Glutamatergic neuron (in vitro differentiated cells): Measurements from ENCODE around the gene BOLA2B. TPM values are rescaled to one million over a fixed set of nuclear protein-coding genes. Genes with fewer than 3 reads are reported as not detected.
"Not testable (repeated sequence)": the region's sequence is repeated elsewhere in the genome, so short reads cannot be mapped to it uniquely, and the experiment has no call there.

Source experiments
- DNase-seq: peaks from one replicate; pipeline ENCODE4 v3.0.0; 2022
- H3K27ac Mint-ChIP-seq: one replicate; pipeline ENCODE4 v1.8.0; 2020; ENCODE audit warnings: mild to moderate bottlenecking, mixed read lengths, inconsistent platforms; ENCODE audit not compliant: unreplicated experiment
- H3K27me3 Mint-ChIP-seq: one replicate; pipeline ENCODE4 v1.8.0; 2020; ENCODE audit warnings: mild to moderate bottlenecking, moderate library complexity, mixed read lengths, inconsistent platforms; ENCODE audit not compliant: unreplicated experiment
- H3K36me3 Mint-ChIP-seq: one replicate; pipeline ENCODE4 v1.8.0; 2020; ENCODE audit warnings: mild to moderate bottlenecking, mixed read lengths, inconsistent platforms; ENCODE audit not compliant: unreplicated experiment
- H3K4me1 Mint-ChIP-seq: one replicate; pipeline ENCODE4 v1.8.0; 2020; ENCODE audit warnings: mild to moderate bottlenecking, low read depth, mixed read lengths, inconsistent platforms; ENCODE audit not compliant: unreplicated experiment
- H3K4me3 Mint-ChIP-seq: one replicate; pipeline ENCODE4 v1.8.0; 2020; ENCODE audit warnings: mild to moderate bottlenecking, mixed read lengths, inconsistent platforms; ENCODE audit not compliant: unreplicated experiment
- H3K9me3 Mint-ChIP-seq: one replicate; pipeline ENCODE4 v1.8.0; 2020; ENCODE audit warnings: mild to moderate bottlenecking, moderate library complexity, mixed read lengths, inconsistent platforms; ENCODE audit not compliant: unreplicated experiment
- long read RNA-seq: library from polyadenylated mRNA; unstranded; transcript quantifications from one replicate; pipeline ENCODE4 v2.0.0, GENCODE V29; 2020; ENCODE audit not compliant: unreplicated experiment
- total RNA-seq: library from RNA; stranded (reverse); fragmentation: NEBNext Ultra II Directional; extraction: Animal tissue kit (Norgen Biotek cat#: 25700); gene quantifications from one replicate; pipeline ENCODE4 v1.2.1, GENCODE V29; 2021; ENCODE audit not compliant: unreplicated experiment

The BOLA2B gene
- total RNA-seq, result 74.6 TPM
- long read RNA-seq, transcript BOLA2B-201 (3 exons, 1,012 nt), result major isoform, 31 of 32 reads
- long read RNA-seq, partial matches to known transcripts, result 0 of 32 reads
- long read RNA-seq, other reads (novel, unspliced or antisense), result 0 of 32 reads

GRCh38 chr16:30193615-30194014 is at the start of gene BOLA2B, which contains the start of gene SLX1A:
BOLA2B (minus strand) TSS chr16:30193666; CDS start chr16:30193595, 71 bp downstream.
SLX1A (plus strand) TSS chr16:30193875; CDS start chr16:30194085, 210 bp downstream.
- H3K27ac Mint-ChIP-seq, H3K4me3 Mint-ChIP-seq, DNase-seq, H3K9me3 Mint-ChIP-seq, H3K4me1 Mint-ChIP-seq, H3K27me3 Mint-ChIP-seq, H3K36me3 Mint-ChIP-seq: not testable (repeated sequence)

DNA sequence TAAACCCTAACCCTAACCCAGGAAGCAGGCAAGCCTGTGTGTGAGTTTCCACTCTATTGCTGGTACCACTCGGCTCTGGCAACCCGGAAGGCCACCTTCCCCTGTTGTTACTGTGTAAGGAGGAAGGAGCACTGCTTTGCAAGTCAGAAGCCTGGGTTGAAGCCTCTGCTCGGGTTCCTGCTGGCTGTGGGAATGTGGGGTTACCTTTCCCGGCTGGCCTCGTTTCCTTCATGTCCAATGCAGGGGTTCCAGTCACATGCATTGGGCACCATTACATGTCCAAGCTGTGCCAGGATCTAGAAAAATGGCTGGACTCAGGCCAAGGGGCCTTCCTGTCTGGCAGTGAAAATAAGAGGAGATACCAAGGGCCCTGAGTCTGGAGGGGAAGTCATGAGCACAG is 23.6 kb upstream of the BOLA2B start:
- H3K4me3 Mint-ChIP-seq, H3K27me3 Mint-ChIP-seq, DNase-seq, H3K27ac Mint-ChIP-seq, H3K4me1 Mint-ChIP-seq, H3K9me3 Mint-ChIP-seq, H3K36me3 Mint-ChIP-seq: not testable (repeated sequence)

DNA sequence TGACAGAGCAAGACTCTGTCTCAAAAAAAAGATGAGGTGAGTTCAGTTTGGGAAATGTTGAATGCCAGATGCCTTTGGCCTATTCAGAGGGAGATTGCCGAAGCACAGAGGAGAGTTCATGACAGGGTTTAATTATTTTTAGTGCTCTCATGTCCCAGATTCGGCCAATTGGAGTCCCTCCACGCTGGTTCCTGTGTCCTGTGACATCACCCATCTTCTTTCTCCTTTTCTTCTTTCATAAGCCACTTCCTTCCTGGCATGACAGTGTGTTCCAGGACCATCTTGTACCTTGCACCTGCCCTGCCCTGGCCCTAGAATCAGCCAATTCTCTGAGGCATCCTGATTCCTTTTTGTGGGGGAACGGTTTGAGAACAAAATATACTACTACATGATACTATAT is 17.9 kb upstream of the BOLA2B start:
- H3K9me3 Mint-ChIP-seq, H3K27ac Mint-ChIP-seq, DNase-seq, H3K36me3 Mint-ChIP-seq, H3K27me3 Mint-ChIP-seq, H3K4me1 Mint-ChIP-seq, H3K4me3 Mint-ChIP-seq: not testable (repeated sequence)

DNA sequence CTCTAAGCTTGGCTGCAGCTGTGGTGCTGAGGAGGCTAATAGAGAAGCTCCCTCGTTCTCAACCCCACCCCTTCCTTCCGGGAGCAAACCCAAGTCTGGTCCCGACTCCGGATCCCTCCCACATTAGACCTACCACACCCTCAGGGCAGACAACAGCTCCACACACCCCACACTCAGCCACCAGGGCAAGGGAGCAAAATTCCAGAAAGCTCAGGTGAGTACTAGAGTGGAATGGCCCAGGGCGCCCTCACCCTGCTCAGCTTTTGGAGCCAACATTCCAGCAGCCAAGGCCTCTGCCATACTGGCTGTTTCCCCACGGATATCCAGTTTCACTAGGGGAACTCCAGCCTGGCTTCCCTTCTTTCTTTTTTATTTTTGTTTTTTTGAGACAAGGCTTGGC is 15.6 kb upstream of the BOLA2B start:
- DNase-seq, H3K27ac Mint-ChIP-seq, H3K9me3 Mint-ChIP-seq, H3K27me3 Mint-ChIP-seq, H3K36me3 Mint-ChIP-seq, H3K4me1 Mint-ChIP-seq, H3K4me3 Mint-ChIP-seq: not testable (repeated sequence)

GRCh38 chr16:30207063-30207704 is 13.7 kb upstream of the BOLA2B start:
- H3K27me3 Mint-ChIP-seq, result not testable (repeated sequence)

GRCh38 chr16:30206252-30206651 is 12.8 kb upstream of the BOLA2B start:
- not testable (repeated sequence) for H3K9me3 Mint-ChIP-seq, H3K4me3 Mint-ChIP-seq, H3K36me3 Mint-ChIP-seq, H3K27ac Mint-ChIP-seq, DNase-seq, H3K27me3 Mint-ChIP-seq, H3K4me1 Mint-ChIP-seq

More at GRCh38 chr16:30207063-30207704, 13.7 kb upstream of the BOLA2B start:
- H3K27ac Mint-ChIP-seq, H3K36me3 Mint-ChIP-seq, H3K4me1 Mint-ChIP-seq, H3K4me3 Mint-ChIP-seq, H3K9me3 Mint-ChIP-seq: not testable (repeated sequence)
- DNase-seq, result peak; percentile 18

- H3K36me3 Mint-ChIP-seq, H3K4me3 Mint-ChIP-seq, H3K27me3 Mint-ChIP-seq, H3K9me3 Mint-ChIP-seq, H3K27ac Mint-ChIP-seq, H3K4me1 Mint-ChIP-seq: not testable (repeated sequence)
- DNase-seq, result peak; percentile 28
Measured at GRCh38 chr16:30205541-30206236, 12.2 kb upstream of the BOLA2B start.

GRCh38 chr16:30199608-30200343 is 6.3 kb upstream of the BOLA2B start:
- H3K9me3 Mint-ChIP-seq, H3K4me3 Mint-ChIP-seq, H3K27me3 Mint-ChIP-seq, H3K36me3 Mint-ChIP-seq, H3K27ac Mint-ChIP-seq, H3K4me1 Mint-ChIP-seq, DNase-seq: not testable (repeated sequence)

DNA sequence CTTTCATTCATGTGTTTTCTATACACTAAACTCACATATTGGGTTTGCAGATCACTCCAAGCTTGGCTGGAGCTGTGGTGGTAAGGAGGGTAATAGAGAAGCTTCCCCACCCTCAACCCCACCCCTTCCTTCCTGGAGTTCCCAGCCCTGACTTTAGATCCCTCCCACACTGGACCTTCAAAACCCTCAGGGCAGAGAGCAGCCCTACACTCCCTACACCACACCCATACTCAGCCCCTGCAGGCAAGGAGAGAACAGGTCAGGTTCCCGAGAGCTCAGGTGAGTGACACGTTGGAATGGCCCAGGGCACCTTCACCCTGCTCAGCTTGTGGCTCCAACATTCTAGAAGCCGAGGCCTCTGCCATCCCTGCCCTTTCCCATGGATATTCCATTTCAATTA is 5.6 kb upstream of the BOLA2B start, which contains the start of gene SULT1A3:
Gene SULT1A3 (plus strand): TSS at position 207 of the 400 bp plus-strand sequence. CDS start 1,474 bp downstream, outside the sequence.
- H3K4me1 Mint-ChIP-seq, H3K27me3 Mint-ChIP-seq, H3K27ac Mint-ChIP-seq, H3K36me3 Mint-ChIP-seq, DNase-seq, H3K4me3 Mint-ChIP-seq, H3K9me3 Mint-ChIP-seq: not testable (repeated sequence)

GRCh38 chr16:30197001-30197400 is 3.5 kb upstream of the BOLA2B start:
- not testable (repeated sequence) for H3K9me3 Mint-ChIP-seq, H3K4me3 Mint-ChIP-seq, H3K36me3 Mint-ChIP-seq, H3K4me1 Mint-ChIP-seq, DNase-seq, H3K27me3 Mint-ChIP-seq, H3K27ac Mint-ChIP-seq

DNA sequence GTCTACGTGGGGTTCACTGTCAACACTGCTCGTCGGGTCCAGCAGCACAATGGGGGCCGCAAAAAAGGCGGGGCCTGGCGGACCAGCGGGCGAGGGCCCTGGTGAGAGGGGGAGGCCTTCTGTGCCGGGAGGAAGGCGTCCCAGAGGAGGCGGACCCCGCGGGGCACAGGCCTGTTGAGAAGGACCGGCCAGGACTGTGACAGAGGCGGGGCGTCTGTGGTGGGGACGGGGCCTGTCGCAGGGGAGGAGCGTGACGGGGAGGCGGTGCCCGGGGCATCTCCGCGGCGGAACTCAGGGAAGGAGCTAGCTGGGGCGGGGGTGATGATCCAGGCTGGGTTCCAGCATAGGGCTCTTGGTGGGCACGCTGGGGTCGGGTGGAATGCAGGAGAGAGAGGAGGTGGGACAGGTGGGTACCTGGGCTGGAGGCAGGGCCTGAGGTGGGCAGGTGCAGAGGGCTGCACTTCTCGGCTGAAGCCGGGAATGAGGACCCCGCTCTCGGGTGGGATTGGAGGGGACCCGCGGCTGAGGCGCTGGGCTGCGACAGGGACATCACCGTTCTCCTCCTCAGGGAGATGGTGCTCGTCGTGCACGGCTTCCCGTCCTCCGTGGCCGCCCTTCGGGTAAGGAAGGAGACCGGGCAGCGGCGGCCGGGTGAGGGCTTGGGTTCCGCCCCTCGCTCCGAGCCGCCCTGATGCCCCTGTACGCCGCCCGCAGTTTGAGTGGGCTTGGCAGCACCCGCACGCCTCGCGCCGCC is 883 bp upstream of the BOLA2B start:
- H3K9me3 Mint-ChIP-seq, H3K27me3 Mint-ChIP-seq: not testable (repeated sequence)

More for the DNA sequence above, 883 bp upstream of the BOLA2B start:
- not testable (repeated sequence) for H3K36me3 Mint-ChIP-seq, H3K27ac Mint-ChIP-seq, H3K4me3 Mint-ChIP-seq, H3K4me1 Mint-ChIP-seq
- peak; percentile 19 for DNase-seq
